ENCODE measurements around the gene ZNF341.

ZNF341 gene

GRCh38 chr20:33701629-33702450 lies 30.0 kb upstream of the ZNF341 start:
- no peak for DNase-seq (ENCODE audit: low read depth in 3 of 3)

GRCh38 chr20:33702861-33703260 lies 28.9 kb upstream of the ZNF341 start:
- DNase-seq (ENCODE audit: low read depth in 3 of 3) = no peak

GRCh38 chr20:33703498-33704137 lies 28.2 kb upstream of the ZNF341 start:
- DNase-seq (ENCODE audit: low read depth in 3 of 3) = no peak

- no peak for DNase-seq (ENCODE audit: low read depth in 3 of 3)
Observed at GRCh38 chr20:33704197-33704924, 27.4 kb upstream of the ZNF341 start.

GRCh38 chr20:33707668-33708067 lies 24.1 kb upstream of the ZNF341 start:
- DNase-seq (ENCODE audit: low read depth in 3 of 3) = no peak

GRCh38 chr20:33709398-33709797 lies 22.4 kb upstream of the ZNF341 start:
- DNase-seq (ENCODE audit: low read depth in 3 of 3) = no peak

- DNase-seq (ENCODE audit: low read depth in 3 of 3) = no peak
Observed at GRCh38 chr20:33709905-33710541, 21.8 kb upstream of the ZNF341 start.

- DNase-seq (ENCODE audit: low read depth in 3 of 3) = no peak
Observed at GRCh38 chr20:33710681-33711445, 20.9 kb upstream of the ZNF341 start.

- no peak for DNase-seq (ENCODE audit: low read depth in 3 of 3)
Observed at GRCh38 chr20:33711446-33711738, 20.4 kb upstream of the ZNF341 start.

GRCh38 chr20:33713865-33714367 lies 17.9 kb upstream of the ZNF341 start:
- DNase-seq (ENCODE audit: low read depth in 3 of 3) = no peak

GRCh38 chr20:33716498-33716897 lies 15.3 kb upstream of the ZNF341 start:
- DNase-seq (ENCODE audit: low read depth in 3 of 3) = no peak

GRCh38 chr20:33719277-33719988 lies 12.4 kb upstream of the ZNF341 start:
- DNase-seq (ENCODE audit: low read depth in 3 of 3) = no peak

GRCh38 chr20:33719989-33720709 lies 11.6 kb upstream of the ZNF341 start, which contains the start of gene PXMP4:
Gene PXMP4 (minus strand): TSS chr20:33720310. CDS start chr20:33720207, 103 bp downstream.
- peak; percentile 63 to 83 (median 73) for DNase-seq (ENCODE audit: low read depth in 3 of 3)

- no peak for DNase-seq (ENCODE audit: low read depth in 3 of 3)
Observed at GRCh38 chr20:33721391-33722140, 10.2 kb upstream of the ZNF341 start.

GRCh38 chr20:33724439-33725094 lies 7.2 kb upstream of the ZNF341 start:
- DNase-seq (ENCODE audit: low read depth in 3 of 3) = no peak

- DNase-seq (ENCODE audit: low read depth in 3 of 3) = no peak
Observed at GRCh38 chr20:33725607-33726264, 6.1 kb upstream of the ZNF341 start.

GRCh38 chr20:33727115-33727479 lies 4.7 kb upstream of the ZNF341 start:
- no peak for DNase-seq (ENCODE audit: low read depth in 3 of 3)

- DNase-seq (ENCODE audit: low read depth in 3 of 3) = no peak
Observed at GRCh38 chr20:33727806-33728205, 4.0 kb upstream of the ZNF341 start.

All from stimulated activated CD4-positive, alpha-beta T cell treated with anti-CD3 and anti-CD28 coated beads, TNF-alpha, amount 100 ng/mL, for 48 hours (primary cell).